Measurements from ENCODE around the gene ORM1.
"Not testable (repeated sequence)": the region's sequence is repeated elsewhere in the genome, so short reads cannot be mapped to it uniquely, and the experiment has no call there.

The ORM1 gene

GRCh38 chr9:114322831-114323531 lies at the start of gene ORM1:
TSS of gene ORM1 (plus strand) at chr9:114323098. CDS start at chr9:114323134, 36 bp downstream.
- not testable (repeated sequence) for DNase-seq

- no peak for DNase-seq
Observed at GRCh38 chr9:114273461-114273881, 49.4 kb upstream of the ORM1 start.

GRCh38 chr9:114274217-114274616 lies 48.7 kb upstream of the ORM1 start:
- no peak for DNase-seq

GRCh38 chr9:114275246-114276004 lies 47.5 kb upstream of the ORM1 start:
- DNase-seq: no peak

GRCh38 chr9:114276908-114277821 lies 45.7 kb upstream of the ORM1 start:
- no peak for DNase-seq

- DNase-seq: no peak
Observed at GRCh38 chr9:114278356-114278755, 44.5 kb upstream of the ORM1 start.

- no peak for DNase-seq
Observed at GRCh38 chr9:114278881-114279570, 43.9 kb upstream of the ORM1 start.

GRCh38 chr9:114279693-114280092 lies 43.2 kb upstream of the ORM1 start:
- no peak for DNase-seq

- no peak for DNase-seq
Observed at GRCh38 chr9:114280636-114281472, 42.0 kb upstream of the ORM1 start.

GRCh38 chr9:114281473-114282103 lies 41.3 kb upstream of the ORM1 start:
- no peak for DNase-seq

- DNase-seq: no peak
Observed at GRCh38 chr9:114282104-114282485, 40.8 kb upstream of the ORM1 start.

GRCh38 chr9:114282507-114282906 lies 40.4 kb upstream of the ORM1 start:
- no peak for DNase-seq

- no peak for DNase-seq
Observed at GRCh38 chr9:114282926-114283325, 40.0 kb upstream of the ORM1 start.

- no peak for DNase-seq
Observed at GRCh38 chr9:114283551-114284111, 39.3 kb upstream of the ORM1 start.

GRCh38 chr9:114284316-114285060 lies 38.4 kb upstream of the ORM1 start:
- no peak for DNase-seq

GRCh38 chr9:114285166-114285867 lies 37.6 kb upstream of the ORM1 start:
- DNase-seq: no peak

- DNase-seq: no peak
Observed at GRCh38 chr9:114286146-114286679, 36.7 kb upstream of the ORM1 start.

GRCh38 chr9:114287001-114287762 lies 35.7 kb upstream of the ORM1 start:
- no peak for DNase-seq

All from bone marrow (tissue), 2 donors.